B cell (primary cell): ENCODE measurements around the gene IAPP. TPM values are rescaled to one million over a fixed set of nuclear protein-coding genes. Genes with fewer than 3 reads are reported as not detected.
"Not testable (repeated sequence)": the region's sequence is repeated elsewhere in the genome, so short reads cannot be mapped to it uniquely, and the experiment has no call there.

Source experiments
- ATAC-seq: fragments of 200-7000 bp; cut with Tn5 transposase; one replicate; pipeline ENCODE4 v1.10.0; 2021; ENCODE audit warnings: low read depth, mild to moderate bottlenecking, moderate number of reproducible peaks, moderate library complexity
- CTCF ChIA-PET: fragments of 350-600 bp; sonication (Branson Sonifier 250); formaldehyde crosslinking; loops from one replicate; lab custom pipeline; 2021; ENCODE audit warnings: antibody characterized with exemption, inconsistent platforms; lab: Charles Lee
- POLR2A ChIA-PET: fragments of 350-600 bp; sonication (Branson Sonifier 250); formaldehyde crosslinking; loops from one replicate; lab custom pipeline; 2021; ENCODE audit warnings: antibody characterized with exemption; lab: Charles Lee
- DNase-seq: peaks from one replicate; pipeline ENCODE4 v3.0.0; 2013
- H2AFZ ChIP-seq: 2 replicates; pipeline ENCODE4 v1.6.1; 2012; ENCODE audit warnings: mild to moderate bottlenecking, low read depth, low read length; ENCODE audit not compliant: insufficient read depth, poor library complexity, severe bottlenecking
- H3K27ac ChIP-seq, 2 donors: 1 replicate in 1 of 2; 2 replicates in 1 of 2; pipeline ENCODE4 v1.5.1; 2012 to 2013; ENCODE audit warnings: low read length in 2 of 2, mild to moderate bottlenecking in 2 of 2, moderate library complexity in 1 of 2
- H3K27me3 ChIP-seq, 4 experiments: fragments of 200-600 bp in 1 of 4; sonication (generic) in 1 of 4; replicated peaks in 1 of 4; 1 replicate in 2 of 4; 2 replicates in 2 of 4; pipeline versions ENCODE4 v1.6.1 to v1.7.0; 2013 to 2016; ENCODE audit warnings: low read length in 3 of 4, mild to moderate bottlenecking in 2 of 4, mixed read lengths in 1 of 4, moderate library complexity in 1 of 4; ENCODE audit not compliant: insufficient read depth in 4 of 4, control insufficient read depth in 3 of 4; ENCODE audit errors: control extremely low read depth in 1 of 4
- H3K36me3 ChIP-seq, 2 experiments: replicated peaks in 1 of 2; 1 replicate in 1 of 2; 2 replicates in 1 of 2; pipeline versions ENCODE4 v1.6.1 to v1.7.1; 2013; ENCODE audit warnings: low read length in 1 of 2; ENCODE audit not compliant: insufficient read depth in 2 of 2, control insufficient read depth in 1 of 2; ENCODE audit errors: control extremely low read depth in 1 of 2, extremely low read depth in 1 of 2
- H3K4me1 ChIP-seq, 2 donors: fragments of 200-600 bp in 1 of 2; sonication (generic) in 1 of 2; 1 replicate in 1 of 2; 2 replicates in 1 of 2; pipeline versions ENCODE4 v1.5.1 to v1.6.1; 2013 to 2017; ENCODE audit warnings: low read length in 2 of 2; ENCODE audit not compliant: control insufficient read depth in 2 of 2, insufficient read depth in 2 of 2
- H3K4me2 ChIP-seq: replicated peaks from 2 replicates; pipeline ENCODE3; 2012; ENCODE audit warnings: mild to moderate bottlenecking, low read depth, low read length; ENCODE audit not compliant: poor library complexity, severe bottlenecking
- H3K4me3 ChIP-seq, 5 experiments: fragments of 200-600 bp in 1 of 5; sonication (generic) in 1 of 5; 1 replicate in 3 of 5; 2 replicates in 2 of 5; pipeline versions ENCODE4 v1.5.1 to v1.7.0; 2011 to 2016; ENCODE audit warnings: low read length in 4 of 5, mild to moderate bottlenecking in 4 of 5, low read depth in 2 of 5, control low read depth in 1 of 5, moderate library complexity in 1 of 5; ENCODE audit not compliant: insufficient read depth in 1 of 5; ENCODE audit errors: control extremely low read depth in 1 of 5, extremely low read depth in 1 of 5
- H3K79me2 ChIP-seq: fragments of 200-600 bp; sonication (generic); one replicate; pipeline ENCODE4 v1.6.0; 2016; ENCODE audit warnings: low read length; ENCODE audit not compliant: control insufficient read depth, insufficient read depth
- H3K9ac ChIP-seq: fragments of 200-600 bp; sonication (generic); 2 replicates; pipeline ENCODE4 v1.6.1; 2017; ENCODE audit warnings: mild to moderate bottlenecking, low read length, moderate library complexity
- H3K9me3 ChIP-seq, 3 donors: one replicate each; pipeline versions ENCODE4 v1.6.1 to v1.7.1; 2013; ENCODE audit warnings: low read length in 2 of 3; ENCODE audit not compliant: control insufficient read depth in 2 of 3, insufficient read depth in 1 of 3; ENCODE audit errors: control extremely low read depth in 1 of 3
- H4K20me1 ChIP-seq: 2 replicates; pipeline ENCODE4 v1.6.0; 2012; ENCODE audit warnings: mild to moderate bottlenecking, low read length; ENCODE audit not compliant: insufficient read depth, control insufficient read depth, poor library complexity, severe bottlenecking
- H3K27ac Mint-ChIP-seq: one replicate; pipeline ENCODE4 v1.8.0; 2021; ENCODE audit warnings: mixed read lengths
- H3K27me3 Mint-ChIP-seq: one replicate; pipeline ENCODE4 v1.8.0; 2021; ENCODE audit warnings: mixed read lengths
- H3K4me1 Mint-ChIP-seq: one replicate; pipeline ENCODE4 v1.8.0; 2021; ENCODE audit warnings: mixed read lengths
- H3K4me3 Mint-ChIP-seq: one replicate; pipeline ENCODE4 v1.8.0; 2021; ENCODE audit warnings: mixed read lengths
- H3K9me3 Mint-ChIP-seq: one replicate; pipeline ENCODE4 v1.8.0; 2022; ENCODE audit warnings: mixed read lengths; ENCODE audit not compliant: insufficient read depth
- EZH2 ChIP-seq: IDR thresholded peaks from 2 replicates; pipeline ENCODE4 v1.6.1; 2012; ENCODE audit warnings: borderline replicate concordance, low read depth, mild to moderate bottlenecking, moderate library complexity, low read length; ENCODE audit not compliant: insufficient read depth, poor library complexity, severe bottlenecking
- WGBS: methylation state at CpG from one replicate; pipeline ENCODE4 v1.1.5; 2013; ENCODE audit warnings: missing lambda C conversion rate; ENCODE audit not compliant: insufficient coverage; 5-methylcytosine and 5-hydroxymethylcytosine counted together
- intact Hi-C: fragments of 100-400 bp; cut with micrococcal nuclease; formaldehyde crosslinking; loops from one replicate; pipeline ENCODE4 v1.10.0; 2022
- polyA plus RNA-seq: library from polyadenylated mRNA; depleted of rRNA; stranded (reverse); fragments of >200 nt; gene quantifications from 2 replicates; pipeline ENCODE4 v1.2.3, GENCODE V29; 2012
- total RNA-seq, 2 donors: library from RNA; stranded (reverse); fragments of 120-200 nt in 1 of 2; gene quantifications; 1 replicate in 1 of 2; 2 replicates in 1 of 2; pipeline versions ENCODE4 v1.2.3 to v1.2.4, GENCODE V29; 2013 to 2022
- TF ChIP-seq, protein P1 (sequence below): fragments of 200-600 bp; IDR thresholded peaks from one replicate; pipeline ENCODE4 v1.8.0; 2022; ENCODE audit warnings: antibody characterized with exemption, mild to moderate bottlenecking

IAPP gene
- total and polyA plus RNA-seq, 2 donors (not counting 1 experiment from before 2014, with no cell fraction given): not detected

DNA sequence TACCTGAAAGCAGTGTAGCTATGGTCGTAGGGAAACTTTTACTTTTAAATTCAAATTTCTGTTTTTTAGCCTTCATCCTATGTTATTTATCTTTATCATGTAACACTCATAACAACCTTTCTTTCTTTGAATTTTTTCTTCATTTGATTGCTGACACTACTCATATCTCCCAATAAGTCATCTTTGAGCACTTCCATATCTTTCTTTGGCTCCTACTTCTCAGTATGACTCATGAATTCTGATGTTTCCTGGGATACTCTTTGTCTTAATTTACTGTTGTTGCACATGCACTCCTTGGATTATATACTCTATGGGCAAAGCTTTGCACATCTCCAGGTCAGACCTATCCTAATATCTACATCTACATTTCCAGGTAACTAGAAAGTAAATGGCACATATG lies 18.1 kb upstream of the IAPP start:
- Mint-ChIP-seq H3K9me3 (no peaks in the 10 kb centered on the region), H3K27ac (no peak overlapping the region), H3K27me3 (peaks cover 3% of the 10 kb centered on the region), H3K4me1 (no peaks in the 10 kb centered on the region), H3K4me3 (no peak overlapping the region)
- no peaks in the 10 kb centered on the region for H3K4me1 ChIP-seq
- no peaks in the 10 kb centered on the region for H3K27me3 ChIP-seq
- H2AFZ ChIP-seq: no peak overlapping the region
- no CpG with 5 or more reads among the region's 1 CpG for WGBS
- no peak for DNase-seq
- no peak overlapping the region for H3K27ac ChIP-seq
- no peaks in the 10 kb centered on the region for H3K36me3 ChIP-seq
- no peak for TF ChIP-seq EZH2
- TF ChIP-seq, protein P1, sequence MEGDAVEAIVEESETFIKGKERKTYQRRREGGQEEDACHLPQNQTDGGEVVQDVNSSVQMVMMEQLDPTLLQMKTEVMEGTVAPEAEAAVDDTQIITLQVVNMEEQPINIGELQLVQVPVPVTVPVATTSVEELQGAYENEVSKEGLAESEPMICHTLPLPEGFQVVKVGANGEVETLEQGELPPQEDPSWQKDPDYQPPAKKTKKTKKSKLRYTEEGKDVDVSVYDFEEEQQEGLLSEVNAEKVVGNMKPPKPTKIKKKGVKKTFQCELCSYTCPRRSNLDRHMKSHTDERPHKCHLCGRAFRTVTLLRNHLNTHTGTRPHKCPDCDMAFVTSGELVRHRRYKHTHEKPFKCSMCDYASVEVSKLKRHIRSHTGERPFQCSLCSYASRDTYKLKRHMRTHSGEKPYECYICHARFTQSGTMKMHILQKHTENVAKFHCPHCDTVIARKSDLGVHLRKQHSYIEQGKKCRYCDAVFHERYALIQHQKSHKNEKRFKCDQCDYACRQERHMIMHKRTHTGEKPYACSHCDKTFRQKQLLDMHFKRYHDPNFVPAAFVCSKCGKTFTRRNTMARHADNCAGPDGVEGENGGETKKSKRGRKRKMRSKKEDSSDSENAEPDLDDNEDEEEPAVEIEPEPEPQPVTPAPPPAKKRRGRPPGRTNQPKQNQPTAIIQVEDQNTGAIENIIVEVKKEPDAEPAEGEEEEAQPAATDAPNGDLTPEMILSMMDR: no peak
- no peaks in the 10 kb centered on the region for H3K9me3 ChIP-seq
- H3K4me2 ChIP-seq: no peak overlapping the region
- no peak overlapping the region for H3K9ac ChIP-seq
- CTCF ChIA-PET: no interaction called here
- POLR2A ChIA-PET: no interaction called here
- H4K20me1 ChIP-seq: no peaks in the 10 kb centered on the region
- ATAC-seq: no peak
- no peak overlapping the region for H3K4me3 ChIP-seq
- intact Hi-C loops: no loop called here
- H3K79me2 ChIP-seq: no peaks in the 10 kb centered on the region

DNA sequence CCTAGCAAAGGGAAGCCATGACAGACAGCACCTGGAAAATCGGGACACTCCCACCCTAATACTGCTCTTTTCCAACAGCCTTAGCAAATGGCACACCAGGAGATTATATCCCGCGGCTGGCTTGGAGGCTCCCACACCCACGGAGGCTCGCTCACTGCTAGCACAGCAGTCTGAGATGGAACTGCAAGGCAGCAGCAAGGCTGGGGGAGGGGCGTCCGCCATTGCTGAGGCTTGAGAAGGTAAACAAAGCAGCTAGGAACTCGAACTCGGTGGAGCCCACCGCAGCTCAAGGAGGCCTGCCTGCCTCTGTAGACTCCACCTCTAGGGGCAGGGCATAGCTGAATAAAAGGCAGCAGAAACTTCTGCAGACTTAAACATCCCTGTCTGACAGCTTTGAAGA lies 12.1 kb upstream of the IAPP start:
- H3K4me3 ChIP-seq, H3K36me3 ChIP-seq, H3K27ac Mint-ChIP-seq, ATAC-seq, H3K4me3 Mint-ChIP-seq, H3K9ac ChIP-seq, intact Hi-C loops, H3K27me3 ChIP-seq, H2AFZ ChIP-seq, CTCF ChIA-PET, H3K9me3 ChIP-seq, H4K20me1 ChIP-seq, H3K4me2 ChIP-seq, H3K9me3 Mint-ChIP-seq, H3K4me1 Mint-ChIP-seq, DNase-seq, POLR2A ChIA-PET, H3K27me3 Mint-ChIP-seq, H3K4me1 ChIP-seq, H3K27ac ChIP-seq, H3K79me2 ChIP-seq: not testable (repeated sequence)
- 95% methylated on average over 7 of the region's 10 CpGs for WGBS
